ENCODE data around the gene WBP1. TPM values are rescaled to one million over a fixed set of nuclear protein-coding genes. Genes with fewer than 3 reads are reported as not detected.
A peak's percentile ranks its signal among the peaks of the same experiment; 100 is the strongest.

The WBP1 gene
- polyA plus RNA-seq, 2 of the 4 experiments (the other 2 are of a cell fraction): 59.0 to 62.6 TPM

- TF ChIP-seq ATOH8 (CRISPR knock-in tag; IDR thresholded peaks at IDR 0.05; ENCODE audit: low read depth) (no peak), MAX (IDR thresholded peaks at IDR 0.05) (peak; percentile 87), BHLHE40 (IDR thresholded peaks at IDR 0.05; ENCODE audit: low read depth, low read length) (0 out of 2 replicates have a peak, but pooled peaks have one; percentile 16), GATA3 (IDR thresholded peaks at IDR 0.05; ENCODE audit: borderline replicate concordance) (0 out of 2 replicates have a peak, but pooled peaks have one; percentile 39), PHF8 (IDR thresholded peaks at IDR 0.05; ENCODE audit: borderline replicate concordance, low read depth) (peak; percentile 89), RCOR1 (IDR thresholded peaks at IDR 0.05; ENCODE audit: low read depth, low read length) (no peak), KDM1A (IDR thresholded peaks at IDR 0.05; ENCODE audit: low read depth) (no peak), MAZ (IDR thresholded peaks at IDR 0.05; ENCODE audit: borderline replicate concordance, low read depth, low read length) (no peak), JUN (IDR thresholded peaks at IDR 0.05) (peak in 1 of 2 experiments; percentile 57; a peak in 2 of 5 replicates), MAFK (IDR thresholded peaks at IDR 0.05; ENCODE audit: partially characterized antibody) (no peak), EP300 (IDR thresholded peaks at IDR 0.05) (no peak), POLR2A (IDR thresholded peaks at IDR 0.05; ENCODE audit: low read length) (peak; percentile 77), KDM5A (IDR thresholded peaks at IDR 0.05) (no peak), JUNB (IDR thresholded peaks at IDR 0.05) (no peak), RAD21 (conservative IDR thresholded peaks at IDR 0.05 in 1 of 2, IDR thresholded peaks at IDR 0.05 in 1 of 2) (peak in 1 of 2 experiments; percentile 40; a peak in 2 of 5 replicates)
- TF ChIP-seq, protein P1, sequence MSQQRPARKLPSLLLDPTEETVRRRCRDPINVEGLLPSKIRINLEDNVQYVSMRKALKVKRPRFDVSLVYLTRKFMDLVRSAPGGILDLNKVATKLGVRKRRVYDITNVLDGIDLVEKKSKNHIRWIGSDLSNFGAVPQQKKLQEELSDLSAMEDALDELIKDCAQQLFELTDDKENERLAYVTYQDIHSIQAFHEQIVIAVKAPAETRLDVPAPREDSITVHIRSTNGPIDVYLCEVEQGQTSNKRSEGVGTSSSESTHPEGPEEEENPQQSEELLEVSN (IDR thresholded peaks at IDR 0.05; ENCODE audit: borderline replicate concordance, low read depth): no peak
- TF ChIP-seq, protein P2, sequence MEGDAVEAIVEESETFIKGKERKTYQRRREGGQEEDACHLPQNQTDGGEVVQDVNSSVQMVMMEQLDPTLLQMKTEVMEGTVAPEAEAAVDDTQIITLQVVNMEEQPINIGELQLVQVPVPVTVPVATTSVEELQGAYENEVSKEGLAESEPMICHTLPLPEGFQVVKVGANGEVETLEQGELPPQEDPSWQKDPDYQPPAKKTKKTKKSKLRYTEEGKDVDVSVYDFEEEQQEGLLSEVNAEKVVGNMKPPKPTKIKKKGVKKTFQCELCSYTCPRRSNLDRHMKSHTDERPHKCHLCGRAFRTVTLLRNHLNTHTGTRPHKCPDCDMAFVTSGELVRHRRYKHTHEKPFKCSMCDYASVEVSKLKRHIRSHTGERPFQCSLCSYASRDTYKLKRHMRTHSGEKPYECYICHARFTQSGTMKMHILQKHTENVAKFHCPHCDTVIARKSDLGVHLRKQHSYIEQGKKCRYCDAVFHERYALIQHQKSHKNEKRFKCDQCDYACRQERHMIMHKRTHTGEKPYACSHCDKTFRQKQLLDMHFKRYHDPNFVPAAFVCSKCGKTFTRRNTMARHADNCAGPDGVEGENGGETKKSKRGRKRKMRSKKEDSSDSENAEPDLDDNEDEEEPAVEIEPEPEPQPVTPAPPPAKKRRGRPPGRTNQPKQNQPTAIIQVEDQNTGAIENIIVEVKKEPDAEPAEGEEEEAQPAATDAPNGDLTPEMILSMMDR (IDR thresholded peaks at IDR 0.05): peak; percentile 47; the same call in 2 of the 3 replicates
- TF ChIP-seq, protein P3, sequence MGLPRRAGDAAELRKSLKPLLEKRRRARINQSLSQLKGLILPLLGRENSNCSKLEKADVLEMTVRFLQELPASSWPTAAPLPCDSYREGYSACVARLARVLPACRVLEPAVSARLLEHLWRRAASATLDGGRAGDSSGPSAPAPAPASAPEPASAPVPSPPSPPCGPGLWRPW (IDR thresholded peaks at IDR 0.05): no peak
Observed at GRCh38 chr2:74507145-74507925, 49.1 kb downstream of the WBP1 start, which contains the start of gene PCGF1 (continued).

- no peaks in the 10 kb centered on the region for H3K9me3 ChIP-seq
- POLR2A ChIA-PET: interaction anchor here (0.9 to 1.2 kb wide), 2 partner anchors 22 to 25 kb away, joined by 4 to 5 read pairs; partner anchors contain the start of genes AUP1 and HTRA2
- H3K27ac ChIP-seq: peak overlapping the region; percentile 95 to 99
- H3K4me3 ChIP-seq: peak overlapping the region; percentile 78
- no peak for TF ChIP-seq EP300 (IDR thresholded peaks at IDR 0.05)
- TF ChIP-seq ZNF302 (CRISPR knock-in tag; IDR thresholded peaks at IDR 0.05): no peak
- TF ChIP-seq REST (IDR thresholded peaks at IDR 0.05): no peak
- TF ChIP-seq SMC3 (IDR thresholded peaks at IDR 0.05): no peak
- TF ChIP-seq TFCP2L1 (CRISPR knock-in tag; IDR thresholded peaks at IDR 0.05): no peak
- no peak for TF ChIP-seq CBX8 (IDR thresholded peaks at IDR 0.05)
- TF ChIP-seq, protein P3 (IDR thresholded peaks at IDR 0.05): no peak
- no peak for TF ChIP-seq CBX2 (IDR thresholded peaks at IDR 0.05; ENCODE audit: borderline replicate concordance, low read depth)
- TF ChIP-seq RARB (CRISPR knock-in tag; IDR thresholded peaks at IDR 0.05): no peak
- TF ChIP-seq HOXA7 (CRISPR knock-in tag; IDR thresholded peaks at IDR 0.05): no peak
- no peak for TF ChIP-seq ATOH8 (CRISPR knock-in tag; IDR thresholded peaks at IDR 0.05; ENCODE audit: low read depth)
- no peak for FAIRE-seq
- peaks cover 28% of the 10 kb centered on the region for H3K4me1 ChIP-seq
- no peak for DNase-seq (ENCODE audit: low read depth in 1 of 2, low spot score in 1 of 2)
- CTCF ChIA-PET: interaction anchor here (0.5 to 5.0 kb wide), 7 partner anchors 10 to 85 kb away, joined by 3 to 39 read pairs (median 5); partner anchors contain the start of genes AUP1 and HTRA2
- peak; percentile 1 to 11; a peak in 4 of 6 replicates for ATAC-seq
- 52% methylated on average over 26 of the region's 38 CpGs for WGBS (ENCODE audit: missing lambda C conversion rate)
- peak overlapping the region; percentile 93 for H3K4me2 ChIP-seq
Observed at GRCh38 chr2:74507926-74508520, 49.8 kb downstream of the WBP1 start.
